Measurements from ENCODE around the gene GAS5. TPM values are rescaled to one million over a fixed set of nuclear protein-coding genes. Genes with fewer than 3 reads are reported as not detected.

The GAS5 gene
- total and polyA plus RNA-seq, 2 of the 8 experiments (the other 6 are each of a cell fraction or from before 2014, with no cell fraction given), result 799 to 1,238 TPM

DNA sequence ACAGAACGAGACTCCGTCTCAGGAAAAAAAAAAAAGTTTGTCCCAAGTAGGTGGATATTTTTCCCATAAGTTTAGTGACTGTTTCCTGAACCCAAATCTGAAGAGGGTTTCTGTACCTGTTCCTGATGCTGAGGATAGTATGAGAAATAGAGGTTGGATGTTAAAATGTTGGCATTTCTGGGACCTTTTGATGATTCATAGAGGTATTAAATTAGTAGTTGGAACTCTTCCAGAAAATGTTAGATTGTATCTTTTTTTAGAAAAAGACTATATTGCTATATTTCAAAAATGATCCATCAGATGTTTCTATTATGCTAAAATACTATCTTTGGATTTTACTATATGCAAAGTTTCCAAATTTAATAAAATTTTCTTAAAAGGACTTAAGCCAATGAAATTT, 40.2 kb downstream of the GAS5 start:
- Histone ChIP-seq H2AK5ac (ENCODE audit: low read depth, low read length) (no peak overlapping the region), H3K23ac (ENCODE audit: insufficient read length) (no peak overlapping the region), H3K9ac (replicated peaks in 1 of 4; ENCODE audit: extremely low read depth in 1 of 4, low read depth in 3 of 4, low read length in 3 of 4) (no peak overlapping the region), H3K56ac (replicated peaks; ENCODE audit: insufficient read length, low read depth, low read length) (no peak overlapping the region), H3K27me3 (replicated peaks in 1 of 4; ENCODE audit: control insufficient read depth in 3 of 4, extremely low read depth in 1 of 4, insufficient read depth in 3 of 4, low read length in 3 of 4) (no peaks in the 10 kb centered on the region), H3K79me1 (ENCODE audit: low read depth, low read length) (no peaks in the 10 kb centered on the region), H3K4me1 (replicated peaks in 1 of 4; ENCODE audit: control insufficient read depth in 3 of 4, insufficient read depth in 4 of 4, low read length in 3 of 4) (no peaks in the 10 kb centered on the region; a peak in 3 of 7 replicates), H4K8ac (ENCODE audit: extremely low read depth, insufficient read depth, low read length) (no peak overlapping the region), H3K14ac (ENCODE audit: insufficient read length) (no peak overlapping the region), H3K79me2 (ENCODE audit: control insufficient read depth in 1 of 2, insufficient read depth in 2 of 2, low read length in 2 of 2) (peaks cover 7 to 14% of the 10 kb centered on the region in 2 experiments), H4K20me1 (replicated peaks in 1 of 2; ENCODE audit: control insufficient read depth in 1 of 2, insufficient read depth in 2 of 2, low read length in 2 of 2) (peaks cover 0 to 2% of the 10 kb centered on the region in 2 experiments), H3K18ac (ENCODE audit: extremely low read depth, low read length) (no peak overlapping the region), H2BK120ac (replicated peaks; ENCODE audit: low read depth, low read length) (no peak overlapping the region), H4K5ac (ENCODE audit: insufficient read length, low read depth, low read length) (no peak overlapping the region), H3K36me3 (ENCODE audit: control insufficient read depth in 2 of 4, insufficient read depth in 4 of 4, low read length in 3 of 4) (peaks cover 0 to 17% (median 9%) of the 10 kb centered on the region in 4 experiments; a peak in 5 of 8 replicates), H3K4ac (replicated peaks; ENCODE audit: insufficient read length, low read depth, low read length) (no peak overlapping the region), H2BK5ac (ENCODE audit: low read depth, low read length) (no peak overlapping the region), H3K27ac (ENCODE audit: low read depth, low read length) (no peak overlapping the region), H2BK12ac (ENCODE audit: low read depth, low read length) (no peak overlapping the region), H3K4me3 (ENCODE audit: extremely low read depth in 1 of 4, insufficient read depth in 2 of 4, low read depth in 3 of 4, low read length in 4 of 4) (no peak overlapping the region), H3K23me2 (ENCODE audit: low read depth, low read length) (peaks cover 7% of the 10 kb centered on the region), H3K9me3 (ENCODE audit: insufficient read depth in 2 of 2, low read depth in 1 of 2, low read length in 1 of 2) (no peaks in the 10 kb centered on the region), H4K91ac (replicated peaks; ENCODE audit: insufficient read length, low read length) (no peak overlapping the region), H3K4me2 (ENCODE audit: insufficient read depth in 1 of 2, low read depth in 2 of 2, low read length in 2 of 2) (no peak overlapping the region), H2AFZ (ENCODE audit: low read length) (no peak overlapping the region), H2BK20ac (ENCODE audit: low read length) (no peak overlapping the region), H2BK15ac (ENCODE audit: low read length) (no peak overlapping the region)
- no peak for TF ChIP-seq SIN3A (conservative IDR thresholded peaks at IDR 0.05 in 1 of 2, IDR thresholded peaks at IDR 0.05 in 1 of 2; ENCODE audit: low read depth in 1 of 2, low read length in 2 of 2)
- no peak for TF ChIP-seq SUZ12 (IDR thresholded peaks at IDR 0.05; ENCODE audit: low read length)
- TF ChIP-seq GABPA (IDR thresholded peaks at IDR 0.05; ENCODE audit: borderline replicate concordance, insufficient read depth, low read length), result no peak
- TF ChIP-seq SP4 (IDR thresholded peaks at IDR 0.05; ENCODE audit: low read length), result no peak
- TF ChIP-seq ZNF274 (IDR thresholded peaks at IDR 0.05; ENCODE audit: borderline replicate concordance, extremely low read depth, low read length), result no peak
- no peak for TF ChIP-seq CREB1 (IDR thresholded peaks at IDR 0.05)
- no peak for TF ChIP-seq POU5F1 (IDR thresholded peaks at IDR 0.05; ENCODE audit: low read depth, low read length)
- no peak for TF ChIP-seq MAX (IDR thresholded peaks at IDR 0.05)
- TF ChIP-seq MAFK (IDR thresholded peaks at IDR 0.05; ENCODE audit: low read depth, low read length), result no peak
- no peak for TF ChIP-seq CBX5 (IDR thresholded peaks at IDR 0.05; ENCODE audit: low read depth, low read length)
- no peak for TF ChIP-seq SRF (IDR thresholded peaks at IDR 0.05; ENCODE audit: low read depth, low read length)
- DNase-seq (ENCODE audit: low read depth in 1 of 2, low spot score in 2 of 2) (no peak), FAIRE-seq (no peak)
- CTCF ChIA-PET (ENCODE audit: partially characterized antibody), result no interaction called here
- POLR2A ChIA-PET (ENCODE audit: partially characterized antibody), result interaction anchor here (0.6 to 10.0 kb wide), 2 partner anchors 14 to 37 kb away, joined by 3 to 166 read pairs; partner anchors contain the start of genes GAS5 and ZBTB37
- 89% methylated on average over 2 of the region's 2 CpGs; no CpG with 5 or more reads in 1 of the 2 experiments for WGBS, 2 experiments (ENCODE audit: extremely low coverage in 1 of 2, insufficient coverage in 1 of 2, insufficient read length in 1 of 2, insufficient replicate concordance in 2 of 2, low coverage in 1 of 2, low lambda C conversion rate in 2 of 2, missing lambda C conversion rate in 1 of 2)
